GM21619 (cell line): ENCODE measurements around the gene PGAP3.

Experiments
- ATAC-seq: cut with Tn5 transposase; IDR thresholded peaks from one replicate; pipeline ENCODE4 v1.9.1; 2021; ENCODE audit not compliant: unreplicated experiment

The PGAP3 gene

GRCh38 chr17:39660397-39661385 lies 27.2 kb downstream of the PGAP3 start:
- ATAC-seq = no peak

GRCh38 chr17:39660011-39660360 lies 27.9 kb downstream of the PGAP3 start:
- ATAC-seq = no peak

- ATAC-seq = no peak
Measured at GRCh38 chr17:39659279-39660010, 28.4 kb downstream of the PGAP3 start.

GRCh38 chr17:39658760-39659159 lies 29.1 kb downstream of the PGAP3 start:
- ATAC-seq = no peak

GRCh38 chr17:39658346-39658745 lies 29.5 kb downstream of the PGAP3 start:
- ATAC-seq = no peak

- no peak for ATAC-seq
Measured at GRCh38 chr17:39655105-39655504, 32.8 kb downstream of the PGAP3 start.

- no peak for ATAC-seq
Measured at GRCh38 chr17:39653662-39654331, 34.1 kb downstream of the PGAP3 start.

- no peak for ATAC-seq
Measured at GRCh38 chr17:39653316-39653661, 34.6 kb downstream of the PGAP3 start.

GRCh38 chr17:39652587-39653315 lies 35.1 kb downstream of the PGAP3 start:
- ATAC-seq = no peak

GRCh38 chr17:39651923-39652586 lies 35.8 kb downstream of the PGAP3 start:
- ATAC-seq = no peak

GRCh38 chr17:39650121-39650579 lies 37.7 kb downstream of the PGAP3 start:
- no peak for ATAC-seq

GRCh38 chr17:39648616-39649366 lies 39.1 kb downstream of the PGAP3 start:
- ATAC-seq = no peak

- ATAC-seq = no peak
Measured at GRCh38 chr17:39647256-39647655, 40.6 kb downstream of the PGAP3 start.

- no peak for ATAC-seq
Measured at GRCh38 chr17:39643271-39643670, 44.6 kb downstream of the PGAP3 start.

- ATAC-seq = no peak
Measured at GRCh38 chr17:39642291-39643074, 45.4 kb downstream of the PGAP3 start.

GRCh38 chr17:39641883-39642282 lies 46.0 kb downstream of the PGAP3 start:
- ATAC-seq = no peak

- no peak for ATAC-seq
Measured at GRCh38 chr17:39641097-39641496, 46.8 kb downstream of the PGAP3 start.

- ATAC-seq = no peak
Measured at GRCh38 chr17:39640591-39641031, 47.2 kb downstream of the PGAP3 start.
